ENCODE data around the gene FGD6.
"Not testable (repeated sequence)": the region's sequence is repeated elsewhere in the genome, so short reads cannot be mapped to it uniquely, and the experiment has no call there.

The FGD6 gene

DNA sequence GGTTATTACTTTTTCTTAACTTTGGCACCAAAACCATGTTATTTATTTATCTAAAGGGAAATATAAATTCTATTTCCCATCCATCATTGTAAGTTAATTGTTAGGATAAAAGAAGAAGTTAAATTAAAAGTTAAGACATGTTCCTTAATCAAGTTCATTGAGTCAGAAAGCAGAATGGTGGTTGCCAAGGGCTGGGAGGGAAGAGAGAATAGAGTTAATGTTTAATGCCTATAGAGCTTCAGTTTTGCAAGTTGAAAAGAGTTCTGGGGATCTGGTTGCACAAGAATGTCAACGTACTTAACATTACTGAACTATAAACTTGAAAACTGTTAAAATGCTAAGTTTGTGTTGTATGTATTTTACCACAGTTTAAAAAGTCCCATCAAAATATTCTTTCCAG lies 80.7 kb downstream of the FGD6 start:
- no peak for DNase-seq (ENCODE audit: low read depth, low spot score)
- H3K27ac ChIP-seq: no peak overlapping the region

DNA sequence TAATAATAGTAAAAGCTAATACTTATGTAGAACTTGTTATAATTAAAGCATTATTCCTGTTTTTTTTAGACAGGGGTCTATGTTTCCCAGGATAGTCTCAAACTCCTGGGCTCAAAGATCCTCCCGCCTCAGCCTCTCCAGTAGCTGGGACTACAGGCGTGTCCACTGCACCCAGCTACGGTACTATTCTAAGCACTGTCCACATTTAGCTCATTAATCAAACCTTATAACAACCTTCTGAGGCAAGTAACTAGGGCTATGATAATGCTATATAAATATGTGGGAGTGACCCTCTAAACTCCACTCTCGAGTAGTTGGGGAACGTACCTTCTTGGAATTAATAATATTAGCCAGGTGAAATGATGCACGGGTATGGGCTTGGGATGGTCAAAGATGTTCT lies 83.2 kb downstream of the FGD6 start:
- no peak for DNase-seq (ENCODE audit: low read depth, low spot score)
- no peak overlapping the region for H3K27ac ChIP-seq

DNA sequence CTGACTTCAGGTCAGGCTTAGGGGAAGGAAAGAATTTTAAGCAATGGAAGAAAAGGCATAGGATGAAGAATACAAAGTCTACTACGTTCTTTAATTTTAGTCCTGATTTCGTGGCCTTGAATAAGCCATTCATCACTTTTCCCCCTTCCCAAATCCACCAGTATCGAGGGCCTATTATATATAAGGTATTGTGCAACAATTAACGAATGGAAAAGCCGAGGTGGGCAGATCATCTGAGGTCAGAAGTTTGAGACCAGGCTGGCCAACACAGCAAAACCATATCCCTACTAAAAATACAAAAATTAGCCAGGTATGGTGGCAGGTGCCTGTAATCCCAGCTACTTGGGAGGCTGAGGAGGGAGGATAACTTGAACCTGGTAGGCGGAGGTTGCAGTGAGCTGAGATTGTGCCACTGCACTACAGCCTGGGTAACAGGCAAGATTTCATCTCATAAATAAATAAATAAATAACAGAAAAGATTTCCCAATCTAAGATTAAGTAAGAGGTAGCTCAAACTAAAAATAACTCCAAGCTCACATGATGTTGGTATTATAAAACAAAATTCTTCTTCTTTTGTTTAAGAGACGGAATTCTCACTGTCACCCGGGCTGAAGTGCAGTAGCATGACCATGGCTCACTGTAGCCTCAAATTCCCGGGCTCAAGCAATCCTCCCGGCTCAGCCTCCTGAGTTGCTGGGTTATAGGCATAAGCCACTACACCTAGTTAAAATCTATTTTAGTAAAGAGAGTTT lies 85.5 kb downstream of the FGD6 start:
- DNase-seq (ENCODE audit: low read depth, low spot score): no peak
- no peak overlapping the region for H3K27ac ChIP-seq

DNA sequence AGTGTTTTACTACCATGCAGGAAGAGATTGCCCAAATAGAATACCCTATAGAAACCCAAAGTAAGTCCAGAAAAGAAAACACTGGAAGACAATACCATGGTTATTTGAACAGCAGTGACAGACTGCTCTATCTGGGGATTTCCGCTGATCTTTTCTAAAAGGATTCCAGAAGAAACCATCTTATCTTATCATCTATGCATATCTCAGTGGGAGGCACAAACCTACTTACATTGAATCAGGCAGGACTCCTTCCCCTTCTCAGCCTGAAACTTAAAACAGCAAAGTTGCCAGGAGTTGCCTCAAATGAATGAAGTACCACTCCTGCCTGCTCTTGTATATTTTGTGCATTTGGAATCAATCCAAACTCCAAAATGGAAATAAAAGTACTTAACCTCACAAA lies 87.2 kb downstream of the FGD6 start:
- DNase-seq (ENCODE audit: low read depth, low spot score): no peak
- H3K27ac ChIP-seq: no peak overlapping the region

DNA sequence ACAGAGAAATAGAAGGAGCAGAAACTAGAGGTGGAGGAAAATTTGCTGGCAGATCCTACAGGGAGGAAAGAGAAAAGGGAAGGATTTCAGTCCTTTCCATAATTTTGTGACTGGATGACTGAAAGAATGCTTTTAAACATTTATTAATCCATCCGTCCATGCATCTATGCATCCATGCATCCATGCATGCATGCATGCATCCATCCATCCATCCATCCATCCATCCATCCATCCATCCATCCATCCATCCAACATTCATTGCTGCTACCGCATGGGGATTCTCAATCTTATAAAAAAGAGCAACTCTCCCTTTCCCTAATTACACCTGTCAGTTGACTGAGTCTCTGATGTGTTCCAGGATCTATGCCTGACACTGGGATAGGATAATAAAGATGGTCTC lies 88.2 kb downstream of the FGD6 start:
- no peak overlapping the region for H3K27ac ChIP-seq
- no peak for DNase-seq (ENCODE audit: low read depth, low spot score)

DNA sequence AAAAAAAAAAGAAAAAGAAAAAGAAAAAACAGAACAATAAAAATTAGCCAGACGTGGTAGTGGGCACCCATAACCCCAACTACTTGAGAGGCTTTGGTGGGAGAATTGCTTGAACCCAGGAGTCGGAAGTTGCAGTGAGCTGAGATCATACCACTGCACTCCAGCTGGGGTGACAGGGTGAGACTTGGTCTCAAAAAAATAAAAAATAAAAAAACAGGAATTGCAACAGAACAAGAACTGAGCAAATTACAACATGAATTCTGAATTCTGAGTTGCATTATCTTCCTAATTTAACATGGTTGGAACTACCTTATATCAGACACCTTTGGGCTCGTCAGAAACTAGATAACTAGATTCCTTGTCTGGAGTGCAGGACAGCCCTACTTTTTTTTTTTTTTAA lies 90.5 kb downstream of the FGD6 start:
- no peak for DNase-seq (ENCODE audit: low read depth, low spot score)
- H3K27ac ChIP-seq: no peak overlapping the region

DNA sequence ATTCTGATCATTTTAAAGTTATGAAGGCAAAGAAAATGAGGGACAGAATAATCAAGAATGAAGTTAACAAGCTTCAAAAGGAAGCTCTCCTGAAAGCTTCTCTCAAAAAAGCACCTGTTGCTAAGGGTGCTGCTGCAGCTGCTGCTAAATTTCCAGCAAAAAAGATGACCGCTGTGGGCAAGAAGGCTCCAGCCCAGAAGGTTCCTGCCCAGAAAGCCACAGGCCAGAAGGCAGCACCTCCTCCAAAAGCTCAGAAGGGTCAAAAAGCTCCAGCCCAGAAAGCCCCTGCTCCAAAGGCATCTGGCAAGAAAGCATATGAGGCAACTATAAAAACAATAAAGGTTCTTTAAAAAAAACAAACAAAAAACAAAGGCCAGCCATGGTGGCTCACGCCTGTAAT lies 91.2 kb downstream of the FGD6 start:
- no peak for DNase-seq (ENCODE audit: low read depth, low spot score)
- H3K27ac ChIP-seq: no peak overlapping the region

DNA sequence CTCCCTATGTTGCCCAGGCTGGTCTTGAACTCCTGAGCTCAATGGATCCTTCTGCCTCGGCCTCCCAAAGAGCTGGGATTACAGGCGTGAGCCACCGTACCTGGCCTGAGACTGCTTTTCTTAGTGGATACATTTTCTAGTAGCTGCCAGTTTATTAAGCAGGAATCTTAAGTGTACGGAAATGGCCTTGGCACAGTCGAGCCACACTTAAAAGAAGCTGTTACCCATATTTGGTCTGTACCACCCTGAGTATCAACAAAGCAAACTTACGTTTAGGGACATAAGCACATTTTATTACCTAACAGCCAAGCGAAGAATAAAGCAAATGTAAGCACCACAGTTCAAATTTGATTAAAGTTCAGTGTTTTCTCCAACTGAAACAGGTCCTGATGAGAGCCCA lies 93.2 kb downstream of the FGD6 start:
- DNase-seq (ENCODE audit: low read depth, low spot score): no peak
- no peak overlapping the region for H3K27ac ChIP-seq

DNA sequence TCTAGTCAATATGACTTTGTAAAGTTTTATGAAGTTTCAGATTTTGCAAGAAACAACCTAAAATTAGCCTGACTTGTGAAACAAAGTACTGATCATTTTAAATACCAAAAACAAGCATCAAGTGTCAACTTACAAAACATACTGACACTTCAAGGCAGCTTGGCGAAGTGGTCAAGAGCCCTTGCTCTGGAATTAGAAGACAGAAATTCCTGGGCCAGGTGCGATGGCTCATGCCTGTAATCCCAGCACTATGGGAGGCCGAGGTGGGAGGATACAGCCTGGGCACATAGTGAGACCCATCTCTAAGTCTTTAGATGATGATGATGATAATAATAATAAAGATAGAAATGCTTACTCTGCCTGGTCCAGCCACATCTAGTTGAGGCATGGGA lies 98.5 kb downstream of the FGD6 start:
- H3K27ac ChIP-seq: peak overlapping the region; percentile 99
- no peak for DNase-seq (ENCODE audit: low read depth, low spot score)

DNA sequence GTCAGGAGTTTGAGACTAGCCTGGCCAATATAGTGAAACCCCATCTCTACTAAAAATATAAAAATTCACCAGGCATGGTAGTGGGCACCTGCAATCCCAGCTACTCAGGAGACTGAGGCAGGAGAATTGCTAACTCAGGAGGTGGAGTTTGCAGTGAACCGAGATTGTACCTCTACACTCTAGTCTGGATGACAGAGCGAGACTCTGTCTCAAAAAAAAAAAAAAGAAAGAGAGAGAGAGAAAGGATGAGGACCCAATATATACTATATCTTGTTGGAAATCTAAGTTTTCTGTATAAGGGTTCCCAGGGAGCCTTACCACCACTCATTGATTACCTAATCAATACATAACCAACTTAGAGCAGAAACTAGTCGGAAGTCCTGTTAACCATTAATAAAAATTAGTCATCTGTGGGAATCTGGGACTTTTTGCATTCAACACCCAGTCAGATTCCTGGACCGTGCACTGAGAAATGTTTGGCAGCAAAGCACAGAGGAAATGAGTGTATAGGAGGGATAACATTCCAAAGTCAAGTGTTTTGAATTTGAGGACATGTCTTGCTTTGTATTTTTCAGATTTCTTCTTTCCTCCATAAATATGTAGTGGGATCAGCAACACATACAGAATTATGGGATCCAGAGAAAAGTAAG lies 99.0 kb downstream of the FGD6 start:
- peak overlapping the region; percentile 99 for H3K27ac ChIP-seq
- DNase-seq (ENCODE audit: low read depth, low spot score): peak; percentile 73

DNA sequence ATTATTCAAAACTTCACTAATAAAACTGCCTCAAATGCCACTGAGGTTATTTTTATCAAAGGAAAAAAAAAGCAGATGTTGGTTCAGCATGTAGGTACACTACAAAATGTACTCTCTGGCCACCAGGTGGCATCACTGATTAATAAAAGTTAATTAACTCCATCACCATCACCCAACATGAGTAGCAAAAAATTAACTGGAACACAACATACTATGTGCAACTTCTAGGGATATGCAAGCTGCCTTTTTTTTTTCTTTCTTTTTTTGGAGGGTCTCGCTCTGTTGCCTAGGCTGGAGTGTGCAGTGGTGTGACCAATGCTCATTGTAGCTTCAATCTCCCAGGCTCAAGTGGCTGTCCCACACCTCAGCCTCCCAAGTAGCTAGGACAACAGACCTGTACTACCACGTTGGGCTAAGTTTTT lies 100.1 kb downstream of the FGD6 start:
- H3K27ac ChIP-seq: peak overlapping the region; percentile 99
- DNase-seq (ENCODE audit: low read depth, low spot score): no peak

DNA sequence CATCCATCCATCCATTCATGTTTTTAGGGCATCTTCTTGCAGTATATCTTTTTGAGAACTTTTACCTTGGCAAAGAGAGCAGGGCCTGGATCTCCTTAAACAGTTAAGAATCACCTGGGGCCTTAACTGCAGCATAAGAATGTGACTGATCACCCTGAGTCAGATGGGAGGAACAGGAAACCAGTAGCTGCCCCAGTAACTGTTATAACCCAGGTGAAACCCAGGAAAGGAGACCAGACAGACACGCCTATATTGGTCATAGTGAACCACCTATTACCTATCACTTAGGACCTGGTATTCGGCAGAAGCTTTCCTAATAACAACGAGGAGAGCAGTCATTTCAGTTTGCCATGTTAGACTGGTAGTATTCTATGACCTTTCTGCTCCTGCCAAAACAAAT lies 100.5 kb downstream of the FGD6 start:
- peak; percentile 98 for DNase-seq (ENCODE audit: low read depth, low spot score)
- H3K27ac ChIP-seq: peak overlapping the region; percentile 99

DNA sequence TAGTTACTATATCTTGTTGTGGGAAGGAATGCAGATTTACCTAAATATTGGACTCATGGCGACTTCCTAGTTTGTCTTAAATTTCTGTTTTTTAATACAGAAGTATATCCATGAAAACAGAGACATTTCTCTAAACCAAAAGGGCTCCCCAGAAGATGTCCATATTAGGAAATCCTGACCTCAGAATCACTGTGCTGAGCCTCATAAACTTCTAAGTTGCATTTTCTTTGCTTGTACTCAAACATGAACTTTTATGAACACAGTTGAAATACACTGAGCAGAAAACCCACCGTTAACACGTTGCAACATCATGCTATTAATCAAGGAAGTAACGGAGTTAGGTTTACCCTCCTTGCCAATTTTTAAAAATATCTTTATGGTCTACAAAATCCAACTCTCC lies 100.9 kb downstream of the FGD6 start:
- no peak for DNase-seq (ENCODE audit: low read depth, low spot score)
- H3K27ac ChIP-seq: peak overlapping the region; percentile 99

DNA sequence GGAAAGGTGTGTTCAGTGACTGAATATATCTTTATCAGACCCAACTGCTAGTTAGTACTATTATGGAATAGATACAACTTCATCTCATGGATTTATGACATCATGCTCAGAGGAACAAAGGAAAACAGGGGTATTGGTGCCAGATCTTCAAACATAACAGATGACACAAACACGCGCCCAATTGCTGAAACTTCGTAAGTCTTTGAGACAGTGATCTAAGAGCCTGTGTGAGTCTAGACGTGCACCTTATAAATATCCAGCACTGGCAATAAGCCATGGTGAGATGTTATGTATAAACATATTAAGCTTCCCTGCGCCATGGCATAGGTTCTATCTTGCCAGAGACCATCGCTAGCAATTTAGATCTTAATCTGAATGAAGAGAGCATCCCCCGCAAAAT lies 101.6 kb downstream of the FGD6 start:
- peak; percentile 87 for DNase-seq (ENCODE audit: low read depth, low spot score)
- H3K27ac ChIP-seq: peak overlapping the region; percentile 99

DNA sequence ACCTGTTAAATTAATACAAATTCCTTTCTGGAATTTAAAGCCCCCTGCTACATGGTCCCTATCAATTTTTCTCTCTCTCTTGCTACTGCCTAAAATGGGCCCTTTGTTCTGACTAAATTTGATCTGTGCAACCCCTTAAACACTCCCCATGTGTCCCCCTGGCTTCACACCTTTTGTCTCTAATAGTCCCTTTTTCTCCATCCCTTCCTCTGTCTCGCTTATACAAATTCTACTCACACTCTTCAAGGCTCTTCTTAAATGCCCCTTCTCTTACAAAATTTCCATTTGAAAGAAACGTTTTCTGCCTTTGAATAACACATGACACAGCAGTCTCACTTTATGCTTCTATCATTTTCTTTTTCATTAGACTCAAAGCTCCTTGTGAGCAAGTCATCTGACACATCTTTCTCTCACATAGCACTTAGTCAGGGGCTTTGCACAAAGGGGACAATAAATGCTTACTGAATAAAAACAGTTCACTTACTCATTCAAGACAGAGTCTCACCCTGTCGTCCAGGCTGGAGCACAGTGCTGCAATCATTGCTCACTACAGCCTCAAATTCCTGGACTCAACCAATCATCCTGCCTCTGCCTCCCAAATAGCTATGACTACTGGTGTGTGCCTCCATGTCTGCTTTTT lies 102.4 kb downstream of the FGD6 start:
- DNase-seq (ENCODE audit: low read depth, low spot score): peak; percentile 96
- H3K27ac ChIP-seq: peak overlapping the region; percentile 99

DNA sequence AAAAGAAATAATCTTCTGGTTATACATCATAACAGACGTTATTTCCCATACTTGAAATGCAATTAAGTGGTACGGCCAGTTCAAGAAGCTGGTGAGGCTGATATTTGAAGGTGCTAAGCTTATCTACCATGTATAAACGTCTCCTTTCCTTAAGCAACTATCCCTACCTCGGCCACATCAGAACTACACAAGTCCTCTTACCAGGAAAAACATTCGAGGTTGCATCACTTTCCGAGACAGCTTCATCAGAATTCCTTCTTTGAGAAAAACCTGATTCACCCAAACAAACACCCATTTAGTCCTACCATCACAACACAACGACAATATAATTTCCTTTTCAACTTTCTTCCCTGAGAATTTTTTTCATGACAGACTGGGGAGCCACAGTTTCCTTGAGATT lies 109.9 kb downstream of the FGD6 start:
- DNase-seq (ENCODE audit: low read depth, low spot score): no peak
- peak overlapping the region; percentile 13 for H3K27ac ChIP-seq

DNA sequence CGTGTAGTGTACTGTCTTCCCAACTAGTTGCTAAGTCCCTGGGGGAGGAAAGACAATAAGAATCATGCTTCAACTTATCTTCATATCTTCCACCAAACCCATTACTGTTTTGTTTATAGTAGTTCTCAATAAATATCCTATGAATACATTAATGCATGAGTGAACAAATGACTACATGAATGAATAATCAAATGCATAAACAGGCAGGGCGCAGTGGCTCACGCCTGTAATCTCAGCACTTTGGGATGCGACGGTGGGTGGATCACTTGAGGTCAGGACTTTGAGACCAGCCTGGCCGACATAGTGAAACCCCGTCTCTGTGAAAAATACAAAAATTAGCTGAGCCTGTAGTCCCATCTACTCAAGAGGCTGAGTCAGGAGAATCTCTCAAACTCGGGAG lies 111.7 kb downstream of the FGD6 start:
- peak overlapping the region; percentile 94 for H3K27ac ChIP-seq
- no peak for DNase-seq (ENCODE audit: low read depth, low spot score)

DNA sequence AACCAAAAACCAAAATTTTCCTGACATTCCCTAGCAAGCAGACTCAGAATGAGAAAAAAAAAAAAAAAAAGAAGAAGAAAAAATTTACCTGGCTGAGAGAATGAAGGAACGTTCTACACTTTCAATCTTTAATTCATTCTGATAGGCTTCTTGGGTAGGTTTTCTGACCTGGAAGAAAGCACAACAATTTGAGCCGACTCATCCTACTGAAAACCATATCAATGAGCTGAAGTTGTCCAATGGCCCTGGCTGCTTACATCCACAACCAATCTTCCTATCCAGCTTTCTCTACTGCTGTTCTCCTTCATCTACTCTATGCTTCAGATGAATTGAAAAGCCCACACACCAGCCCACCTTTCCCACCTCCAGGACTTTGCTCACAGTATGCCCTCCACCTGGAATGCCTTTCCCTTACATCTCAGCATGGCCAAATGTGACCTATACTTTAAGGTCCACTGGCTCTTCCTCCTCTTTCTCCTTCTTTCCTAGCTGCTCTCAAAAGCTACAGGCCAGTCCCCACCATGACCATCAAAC lies 112.3 kb downstream of the FGD6 start:
- peak overlapping the region; percentile 94 for H3K27ac ChIP-seq
- DNase-seq (ENCODE audit: low read depth, low spot score): no peak

DNA sequence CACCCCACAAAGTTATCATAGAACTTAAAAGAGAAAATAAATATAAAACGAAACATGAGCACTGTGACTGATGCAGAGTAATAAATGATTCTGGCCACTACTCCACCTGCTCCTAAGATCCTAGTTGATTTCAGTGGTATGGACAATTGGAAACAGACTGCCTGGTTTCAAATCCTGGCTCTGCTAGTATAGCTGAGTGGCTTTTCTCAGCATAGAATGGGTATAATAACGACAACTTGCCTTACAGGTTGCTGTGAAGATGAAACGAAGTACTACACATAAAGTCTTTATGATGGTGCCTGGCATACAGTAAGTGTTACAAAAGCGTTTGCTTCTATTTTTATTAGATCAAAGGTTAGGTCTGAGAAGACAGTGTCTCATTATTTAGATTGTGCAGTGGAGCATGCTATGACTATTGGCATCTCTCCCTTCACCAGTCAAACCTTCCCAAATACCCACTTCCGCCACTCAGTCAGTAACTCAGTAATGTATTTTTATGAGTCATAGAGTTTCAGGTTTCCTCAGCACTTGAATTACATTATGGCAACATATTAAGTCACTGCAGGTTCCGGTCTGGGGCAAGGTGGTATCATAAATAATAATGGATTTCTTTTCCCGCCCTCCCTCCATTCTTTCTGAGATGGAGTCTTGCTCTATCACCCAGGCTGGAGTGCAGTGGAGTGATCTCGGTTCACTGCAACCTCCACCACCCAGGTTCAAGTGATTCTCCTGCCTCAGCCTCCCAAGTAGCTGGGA lies 114.2 kb downstream of the FGD6 start:
- H3K27ac ChIP-seq: peak overlapping the region; percentile 94

DNA sequence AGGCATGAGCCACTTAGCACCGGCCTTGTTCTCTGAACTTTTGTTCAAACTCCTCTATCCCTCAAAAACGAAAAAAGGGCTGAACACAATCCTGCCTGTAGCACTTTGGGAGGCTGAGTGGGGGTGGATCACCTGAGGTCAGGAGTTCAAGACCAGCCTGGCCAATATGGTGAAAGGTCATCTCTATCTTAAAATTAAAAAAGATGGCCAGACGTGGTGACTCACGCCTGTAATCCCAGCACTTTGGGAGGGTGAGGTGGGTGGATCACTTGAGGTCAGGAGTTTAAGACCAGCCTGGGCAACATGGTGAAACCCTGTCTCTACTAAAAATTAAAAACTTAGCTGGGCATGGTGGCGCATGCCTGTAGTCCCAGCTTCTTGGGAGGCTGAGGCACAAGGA lies 115.3 kb downstream of the FGD6 start:
- not testable (repeated sequence) for DNase-seq (ENCODE audit: low read depth, low spot score)

More for the DNA sequence above, 114.2 kb downstream of the FGD6 start:
- peak; percentile 98 for DNase-seq (ENCODE audit: low read depth, low spot score)

More for the DNA sequence above, 115.3 kb downstream of the FGD6 start:
- peak overlapping the region; percentile 94 for H3K27ac ChIP-seq
